ENCODE results near the gene AFAP1. TPM values are rescaled to one million over a fixed set of nuclear protein-coding genes. Genes with fewer than 3 reads are reported as not detected.
A peak's percentile ranks its signal among the peaks of the same experiment; 100 is the strongest.

The AFAP1 gene
- total RNA-seq, 1 experiment from 2014 or later, result 42.1 TPM

DNA sequence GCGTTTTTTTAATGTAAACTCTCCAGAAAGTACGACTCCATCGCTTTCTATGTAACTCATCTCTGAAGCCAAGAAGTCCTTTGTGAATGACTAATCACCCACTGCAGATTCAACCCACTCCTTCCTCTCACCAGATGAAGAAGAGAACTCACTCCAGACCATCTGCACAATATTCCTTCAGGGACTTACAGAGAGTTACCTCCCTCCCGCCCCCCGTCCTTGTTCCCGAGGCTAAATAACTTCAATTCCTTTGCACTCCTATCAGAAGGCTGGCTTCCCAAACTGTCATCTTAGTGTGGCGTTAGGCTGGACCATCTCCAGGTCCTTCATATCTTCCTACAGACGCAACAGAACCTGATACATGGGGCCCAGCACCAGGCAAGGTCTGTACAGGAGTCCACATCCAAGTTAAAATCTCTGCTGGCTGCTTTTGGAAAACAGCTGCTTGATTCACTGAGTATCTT is 82.4 kb downstream of the AFAP1 start:
- peaks cover 21% of the 10 kb centered on the region; the same call in 1 of the 2 replicates for H3K36me3 ChIP-seq (ENCODE audit: low read depth, low read length)
- H3K4me3 ChIP-seq (ENCODE audit: low read length), result no peak overlapping the region
- intact Hi-C loops (cut with micrococcal nuclease), result no loop called here
- ATAC-seq (peak; percentile 58), DNase-seq (peak; percentile 75)
- H3F3A ChIP-seq (ENCODE audit: low read length, unreplicated experiment), result peaks cover 11% of the 10 kb centered on the region
- no peaks in the 10 kb centered on the region for H3K9me3 ChIP-seq (ENCODE audit: low read length)
- H3K27ac ChIP-seq (ENCODE audit: low read length), result peak overlapping the region; percentile 72
- POLR2A ChIA-PET (ENCODE audit: unreplicated experiment), result no interaction called here
- TF ChIP-seq EZH2phosphoT487 (IDR thresholded peaks at IDR 0.05; ENCODE audit: borderline replicate concordance, low read length) (no peak), EZH2 (IDR thresholded peaks at IDR 0.05; ENCODE audit: low read length, unreplicated experiment) (no peak), CTCF (conservative IDR thresholded peaks at IDR 0.05; ENCODE audit: low read depth, low read length) (no peak)
- peaks cover 50% of the 10 kb centered on the region for H3K4me1 ChIP-seq (ENCODE audit: insufficient read depth, low read length)
- no peaks in the 10 kb centered on the region for H4K20me1 ChIP-seq (ENCODE audit: low read length)
- H3K27me3 ChIP-seq (ENCODE audit: low read length), result no peaks in the 10 kb centered on the region
- no peak overlapping the region for H3K9ac ChIP-seq (ENCODE audit: low read length)
- no TSS peak for BruUV-seq (replicated peaks)
- H3K79me2 ChIP-seq (ENCODE audit: low read length), result peaks cover 81% of the 10 kb centered on the region
- peak overlapping the region; percentile 59 for H3K4me2 ChIP-seq (ENCODE audit: low read length)
- H3K9me2 ChIP-seq (replicated peaks; ENCODE audit: low read length), result no peaks in the 10 kb centered on the region
- no peak overlapping the region for H2AFZ ChIP-seq (ENCODE audit: low read length)
- CTCF ChIA-PET, result no interaction called here

- peaks cover 27% of the 10 kb centered on the region; the same call in 1 of the 2 replicates for H3K36me3 ChIP-seq (ENCODE audit: low read depth, low read length)
- peaks cover 36% of the 10 kb centered on the region for H3K4me1 ChIP-seq (ENCODE audit: insufficient read depth, low read length)
- H3K27me3 ChIP-seq (ENCODE audit: low read length), result no peaks in the 10 kb centered on the region
- no peak for TF ChIP-seq EZH2phosphoT487 (IDR thresholded peaks at IDR 0.05; ENCODE audit: borderline replicate concordance, low read length)
- no peak for TF ChIP-seq EZH2 (IDR thresholded peaks at IDR 0.05; ENCODE audit: low read length, unreplicated experiment)
- no peak for TF ChIP-seq CTCF (conservative IDR thresholded peaks at IDR 0.05; ENCODE audit: low read depth, low read length)
- H2AFZ ChIP-seq (ENCODE audit: low read length), result no peak overlapping the region
- H3F3A ChIP-seq (ENCODE audit: low read length, unreplicated experiment), result peaks cover 5% of the 10 kb centered on the region
- no peaks in the 10 kb centered on the region for H3K9me3 ChIP-seq (ENCODE audit: low read length)
- ChIA-PET CTCF (no interaction called here), POLR2A (ENCODE audit: unreplicated experiment) (no interaction called here)
- no peaks in the 10 kb centered on the region for H3K9me2 ChIP-seq (replicated peaks; ENCODE audit: low read length)
- no peak overlapping the region for H3K9ac ChIP-seq (ENCODE audit: low read length)
- no peaks in the 10 kb centered on the region for H4K20me1 ChIP-seq (ENCODE audit: low read length)
- no peak overlapping the region for H3K27ac ChIP-seq (ENCODE audit: low read length)
- intact Hi-C loops (cut with micrococcal nuclease), result no loop called here
- H3K4me3 ChIP-seq (ENCODE audit: low read length), result no peak overlapping the region
- BruUV-seq (replicated peaks), result no TSS peak
- no peak for DNase-seq
- ATAC-seq, result no peak
- no peak overlapping the region for H3K4me2 ChIP-seq (ENCODE audit: low read length)
- peaks cover 91% of the 10 kb centered on the region for H3K79me2 ChIP-seq (ENCODE audit: low read length)
Measured at GRCh38 chr4:7855731-7856130, 83.9 kb downstream of the AFAP1 start.

DNA sequence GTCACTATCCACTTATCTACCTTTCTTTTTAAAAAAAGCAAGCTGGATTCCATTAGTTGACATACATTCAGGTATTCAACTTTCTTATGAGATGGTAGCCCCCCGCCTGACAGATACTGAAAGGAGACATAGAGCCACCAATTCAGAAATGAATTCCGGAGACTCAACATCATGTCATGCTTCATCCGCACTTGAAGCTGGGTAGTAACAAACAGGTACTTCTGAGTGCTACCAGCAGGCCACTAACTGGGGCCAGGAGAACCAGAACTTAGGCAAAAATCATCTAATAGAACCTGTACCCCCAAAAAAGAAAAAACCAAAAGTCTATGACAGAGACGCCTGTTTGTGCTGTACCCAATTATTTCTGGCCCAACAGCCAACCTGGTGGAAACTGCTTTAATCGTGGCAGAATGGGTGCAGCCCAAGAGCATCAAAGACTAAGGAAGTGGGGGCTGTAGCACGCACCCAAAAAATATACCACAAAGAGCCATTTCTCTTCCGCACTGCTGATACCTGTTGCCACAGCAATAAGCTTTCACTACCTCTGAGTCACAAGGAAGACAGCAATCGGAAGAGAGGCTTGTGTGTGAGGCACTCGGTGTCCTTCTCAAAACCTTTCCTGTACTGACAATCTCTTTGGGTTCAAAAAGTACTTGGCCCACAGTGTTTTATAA is 84.8 kb downstream of the AFAP1 start:
- no peaks in the 10 kb centered on the region for H3K9me3 ChIP-seq (ENCODE audit: low read length)
- no peak overlapping the region for H2AFZ ChIP-seq (ENCODE audit: low read length)
- intact Hi-C loops (cut with micrococcal nuclease), result no loop called here
- CTCF ChIA-PET, result no interaction called here
- POLR2A ChIA-PET (ENCODE audit: unreplicated experiment), result no interaction called here
- H3K27me3 ChIP-seq (ENCODE audit: low read length), result no peaks in the 10 kb centered on the region
- no peak overlapping the region for H3K27ac ChIP-seq (ENCODE audit: low read length)
- H3K4me3 ChIP-seq (ENCODE audit: low read length), result no peak overlapping the region
- H3K4me2 ChIP-seq (ENCODE audit: low read length), result no peak overlapping the region
- no peaks in the 10 kb centered on the region for H4K20me1 ChIP-seq (ENCODE audit: low read length)
- BruUV-seq (replicated peaks), result no TSS peak
- DNase-seq (no peak), ATAC-seq (no peak)
- no peaks in the 10 kb centered on the region for H3F3A ChIP-seq (ENCODE audit: low read length, unreplicated experiment)
- no peaks in the 10 kb centered on the region for H3K9me2 ChIP-seq (replicated peaks; ENCODE audit: low read length)
- peaks cover 30% of the 10 kb centered on the region for H3K4me1 ChIP-seq (ENCODE audit: insufficient read depth, low read length)
- peaks cover 90% of the 10 kb centered on the region for H3K79me2 ChIP-seq (ENCODE audit: low read length)
- H3K36me3 ChIP-seq (ENCODE audit: low read depth, low read length), result peaks cover 22% of the 10 kb centered on the region; the same call in 1 of the 2 replicates
- H3K9ac ChIP-seq (ENCODE audit: low read length), result no peak overlapping the region
- TF ChIP-seq EZH2phosphoT487 (IDR thresholded peaks at IDR 0.05; ENCODE audit: borderline replicate concordance, low read length), result no peak
- no peak for TF ChIP-seq EZH2 (IDR thresholded peaks at IDR 0.05; ENCODE audit: low read length, unreplicated experiment)
- TF ChIP-seq CTCF (conservative IDR thresholded peaks at IDR 0.05; ENCODE audit: low read depth, low read length), result no peak
